HUES48 (cell line): ENCODE measurements around the gene FBXO15.

Experiments
- H3K27ac ChIP-seq: one replicate; pipeline ENCODE4 v1.7.0; 2013; ENCODE audit warnings: low read depth, low read length, inconsistent platforms
- H3K27me3 ChIP-seq: 2 replicates; pipeline ENCODE4 v1.6.1; 2013; ENCODE audit warnings: mild to moderate bottlenecking, low read length; ENCODE audit not compliant: control insufficient read depth, insufficient read depth
- H3K36me3 ChIP-seq: 2 replicates; pipeline ENCODE4 v1.6.1; 2013; ENCODE audit warnings: low read length; ENCODE audit not compliant: control insufficient read depth, insufficient read depth
- H3K4me1 ChIP-seq: 2 replicates; pipeline ENCODE4 v1.6.1; 2013; ENCODE audit warnings: mild to moderate bottlenecking, low read length; ENCODE audit not compliant: control insufficient read depth, insufficient read depth
- H3K4me3 ChIP-seq: 2 replicates; pipeline ENCODE4 v1.5.1; 2013; ENCODE audit warnings: mild to moderate bottlenecking, low read depth, low read length
- H3K9ac ChIP-seq: 2 replicates; pipeline ENCODE4 v1.6.1; 2013; ENCODE audit warnings: mild to moderate bottlenecking, low read depth, low read length, moderate library complexity
- H3K9me3 ChIP-seq: 2 replicates; pipeline ENCODE4 v1.6.1; 2013; ENCODE audit warnings: low read length; ENCODE audit not compliant: control insufficient read depth, insufficient read depth

Gene FBXO15

DNA sequence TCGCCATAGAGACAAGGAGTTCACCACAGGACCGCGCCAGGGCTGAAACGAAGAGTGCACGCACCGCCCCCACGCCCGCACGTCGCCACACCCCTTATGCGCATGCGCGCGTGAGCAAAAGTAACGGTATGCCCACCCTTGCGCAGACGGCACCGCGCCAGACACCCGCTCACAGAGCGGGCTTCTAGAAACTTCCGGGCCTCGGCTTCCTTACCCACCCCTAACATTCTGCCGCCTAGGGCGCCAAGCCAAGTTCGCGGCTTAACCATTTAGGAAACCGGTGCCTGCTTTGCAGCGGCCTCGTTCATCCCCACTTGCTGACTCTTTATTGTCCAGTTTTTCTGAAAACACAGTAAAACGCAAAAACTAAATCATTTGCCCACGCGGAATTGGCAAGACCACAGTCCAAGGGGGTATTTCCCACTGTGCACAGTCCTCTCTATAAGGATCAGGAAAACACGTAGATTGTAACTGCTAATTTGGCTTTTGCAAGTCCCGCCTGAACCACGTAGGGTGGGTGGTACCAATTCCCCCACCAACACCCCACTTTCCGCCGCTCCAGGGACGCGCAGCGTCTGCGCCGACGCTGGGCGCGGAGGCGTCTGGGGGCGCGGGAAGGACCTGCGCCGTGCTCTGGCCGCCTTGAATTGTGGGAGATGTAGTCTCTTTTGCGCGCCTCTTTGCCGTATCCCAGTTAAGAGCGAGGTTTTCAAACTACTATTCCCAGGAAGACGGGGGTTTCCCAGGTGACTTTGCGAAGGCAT is at the start of gene FBXO15, which contains the start of gene TIMM21:
TSS of gene FBXO15 (minus strand) at position 56 of the 764 bp plus-strand sequence. CDS start at position 7, 49 bp downstream.
TSS of gene TIMM21 (plus strand) at position 745 of the 764 bp plus-strand sequence. CDS start 286 bp downstream, outside the sequence.
- H3K36me3 ChIP-seq = peaks cover 17% of the 10 kb centered on the region; the same call in 1 of the 2 replicates
- H3K4me1 ChIP-seq = peaks cover 8% of the 10 kb centered on the region
- H3K27ac ChIP-seq = peak within 1 kb of the TSS; percentile 84
- no peaks in the 10 kb centered on the region for H3K9me3 ChIP-seq
- H3K9ac ChIP-seq = peak within 1 kb of the TSS; percentile 77
- H3K27me3 ChIP-seq = 0 out of 2 replicates have a peak, but pooled peaks cover 4% of the 10 kb centered on the region
- H3K4me3 ChIP-seq = peak within 1 kb of the TSS; percentile 99

GRCh38 chr18:74196220-74197119 is 48.8 kb upstream of the FBXO15 start:
- peak overlapping the region; percentile 36 for H3K4me3 ChIP-seq
- H3K9ac ChIP-seq = no peak overlapping the region; the same call in 1 of the 2 replicates
- H3K27ac ChIP-seq = no peak overlapping the region

DNA sequence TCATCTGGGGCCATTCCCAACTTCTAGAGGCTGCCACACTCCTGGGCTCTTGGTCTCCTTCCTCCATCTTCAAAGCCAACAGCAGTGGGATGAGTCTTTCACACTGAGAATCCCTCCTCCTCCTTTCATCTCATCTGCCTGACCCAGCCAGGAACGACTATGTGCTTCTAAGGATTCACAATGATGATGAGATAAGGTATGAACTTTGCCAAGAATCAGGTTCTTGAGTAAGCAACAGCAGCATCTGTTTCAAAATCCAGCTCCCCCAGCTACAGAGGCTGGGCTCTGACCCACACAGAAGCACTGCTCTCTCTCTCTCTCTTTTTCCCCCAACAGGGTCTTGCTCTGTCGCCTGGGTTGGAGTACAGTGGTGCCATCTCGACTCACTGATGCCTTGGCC is 47.1 kb upstream of the FBXO15 start:
- Histone ChIP-seq H3K27ac (no peak overlapping the region), H3K36me3 (no peaks in the 10 kb centered on the region), H3K9me3 (no peaks in the 10 kb centered on the region), H3K4me3 (no peak overlapping the region), H3K4me1 (peaks cover 10% of the 10 kb centered on the region), H3K9ac (no peak overlapping the region), H3K27me3 (no peaks in the 10 kb centered on the region)

More at GRCh38 chr18:74196220-74197119, 48.8 kb upstream of the FBXO15 start:
- H3K4me1 ChIP-seq = peaks cover 10% of the 10 kb centered on the region
- H3K9me3 ChIP-seq = no peaks in the 10 kb centered on the region
- H3K36me3 ChIP-seq = no peaks in the 10 kb centered on the region
- H3K27me3 ChIP-seq = no peaks in the 10 kb centered on the region

DNA sequence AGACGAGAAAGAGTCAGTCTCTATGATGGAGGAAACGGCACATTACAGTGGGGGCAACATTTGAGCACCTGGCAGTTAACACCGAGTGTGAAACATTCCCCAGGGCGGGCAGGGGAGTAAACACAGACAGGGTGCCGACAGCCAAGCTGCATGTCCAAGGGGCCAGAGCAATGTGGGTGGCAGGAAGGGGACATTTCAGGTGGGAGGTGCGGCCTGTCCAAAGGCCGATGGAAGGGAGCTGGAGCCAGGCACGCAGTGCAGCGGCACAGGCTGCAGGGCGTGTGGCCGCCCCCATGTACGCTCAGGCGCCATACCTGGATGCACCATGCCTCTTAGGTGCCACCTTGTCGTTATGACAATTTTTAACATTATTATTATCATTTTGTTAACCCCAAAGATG is 43.9 kb upstream of the FBXO15 start:
- Histone ChIP-seq H3K27me3 (no peaks in the 10 kb centered on the region), H3K36me3 (no peaks in the 10 kb centered on the region), H3K27ac (no peak overlapping the region), H3K4me1 (peaks cover 5% of the 10 kb centered on the region; the same call in 1 of the 2 replicates), H3K9ac (no peak overlapping the region), H3K9me3 (no peaks in the 10 kb centered on the region), H3K4me3 (no peak overlapping the region)

DNA sequence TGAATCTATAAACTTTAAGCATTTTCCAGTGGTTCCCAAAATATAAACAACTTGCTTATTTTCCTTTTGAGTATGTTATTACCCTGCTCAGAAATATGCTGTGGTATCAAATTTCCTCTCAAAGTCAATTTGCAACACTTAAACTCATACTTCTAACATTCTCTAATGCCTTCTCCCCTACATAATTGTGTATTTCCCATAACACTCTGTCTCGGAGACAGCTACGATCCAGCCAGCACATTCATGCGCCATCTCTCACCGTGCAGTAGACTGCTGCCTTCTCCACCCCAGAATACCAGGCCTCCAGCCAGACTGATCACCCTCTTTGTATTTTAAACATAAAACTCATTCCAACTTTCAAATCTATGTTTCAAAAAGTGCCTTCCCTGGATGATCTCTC is 42.5 kb upstream of the FBXO15 start:
- peaks cover 8% of the 10 kb centered on the region for H3K4me1 ChIP-seq
- no peaks in the 10 kb centered on the region for H3K9me3 ChIP-seq
- H3K27me3 ChIP-seq = no peaks in the 10 kb centered on the region
- H3K9ac ChIP-seq = no peak overlapping the region
- no peak overlapping the region for H3K27ac ChIP-seq
- H3K4me3 ChIP-seq = no peak overlapping the region
- no peaks in the 10 kb centered on the region for H3K36me3 ChIP-seq

DNA sequence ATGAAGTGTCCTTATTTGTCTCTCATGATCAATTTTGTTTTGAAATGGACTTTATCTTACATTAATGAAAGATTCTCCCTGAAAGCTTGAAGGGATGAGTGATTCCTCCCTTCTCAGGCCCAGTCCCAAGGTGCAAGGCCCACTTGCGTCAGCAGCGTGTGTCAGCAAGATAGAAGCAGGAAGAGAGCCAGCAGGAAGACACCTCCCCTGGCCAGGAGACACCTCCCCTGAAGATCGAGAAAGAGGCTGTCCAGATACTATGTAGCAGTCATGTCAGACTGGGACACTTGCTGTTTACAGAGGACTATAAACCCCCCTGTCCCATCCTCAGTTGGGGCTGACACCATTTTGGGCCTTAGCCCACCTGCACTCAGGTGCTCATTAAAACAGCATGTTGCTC is 39.0 kb upstream of the FBXO15 start:
- Histone ChIP-seq H3K4me3 (no peak overlapping the region), H3K36me3 (no peaks in the 10 kb centered on the region), H3K9ac (no peak overlapping the region), H3K27me3 (no peaks in the 10 kb centered on the region), H3K9me3 (no peaks in the 10 kb centered on the region), H3K4me1 (peaks cover 26% of the 10 kb centered on the region), H3K27ac (no peak overlapping the region)

GRCh38 chr18:74185860-74186259 is 38.2 kb upstream of the FBXO15 start:
- H3K27me3 ChIP-seq = no peaks in the 10 kb centered on the region
- H3K36me3 ChIP-seq = no peaks in the 10 kb centered on the region
- no peaks in the 10 kb centered on the region for H3K9me3 ChIP-seq
- no peak overlapping the region for H3K9ac ChIP-seq
- H3K27ac ChIP-seq = no peak overlapping the region
- peaks cover 26% of the 10 kb centered on the region for H3K4me1 ChIP-seq
- H3K4me3 ChIP-seq = no peak overlapping the region

DNA sequence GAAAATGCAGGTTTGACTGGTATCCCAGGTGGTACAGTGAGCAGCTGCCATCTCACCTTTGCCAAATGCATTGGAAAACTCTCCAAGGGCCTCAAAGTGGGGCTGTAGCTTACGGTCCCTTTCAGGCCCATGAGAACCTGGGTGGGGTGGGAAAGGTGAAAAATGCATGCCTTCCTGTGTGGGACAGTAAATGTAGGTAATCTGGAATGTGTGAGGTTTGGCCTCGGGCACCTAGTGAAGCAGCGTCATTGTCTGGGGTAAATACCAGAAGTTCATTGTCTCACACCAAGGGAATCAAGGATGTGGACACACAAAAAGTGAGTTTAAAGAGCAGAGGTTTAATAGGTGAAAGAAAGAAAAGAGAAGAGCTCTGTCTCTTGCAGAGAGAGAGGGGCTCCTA is 37.2 kb upstream of the FBXO15 start:
- H3K4me1 ChIP-seq = peaks cover 26% of the 10 kb centered on the region
- no peak overlapping the region for H3K27ac ChIP-seq
- 0 out of 2 replicates have a peak, but pooled peaks cover 2% of the 10 kb centered on the region for H3K9me3 ChIP-seq
- no peak overlapping the region for H3K9ac ChIP-seq
- no peaks in the 10 kb centered on the region for H3K27me3 ChIP-seq
- no peak overlapping the region for H3K4me3 ChIP-seq
- no peaks in the 10 kb centered on the region for H3K36me3 ChIP-seq

GRCh38 chr18:74183130-74183529 is 35.5 kb upstream of the FBXO15 start:
- Histone ChIP-seq H3K36me3 (no peaks in the 10 kb centered on the region), H3K9ac (no peak overlapping the region), H3K9me3 (0 out of 2 replicates have a peak, but pooled peaks cover 2% of the 10 kb centered on the region), H3K4me1 (peaks cover 26% of the 10 kb centered on the region), H3K27me3 (no peaks in the 10 kb centered on the region), H3K4me3 (no peak overlapping the region), H3K27ac (no peak overlapping the region)

DNA sequence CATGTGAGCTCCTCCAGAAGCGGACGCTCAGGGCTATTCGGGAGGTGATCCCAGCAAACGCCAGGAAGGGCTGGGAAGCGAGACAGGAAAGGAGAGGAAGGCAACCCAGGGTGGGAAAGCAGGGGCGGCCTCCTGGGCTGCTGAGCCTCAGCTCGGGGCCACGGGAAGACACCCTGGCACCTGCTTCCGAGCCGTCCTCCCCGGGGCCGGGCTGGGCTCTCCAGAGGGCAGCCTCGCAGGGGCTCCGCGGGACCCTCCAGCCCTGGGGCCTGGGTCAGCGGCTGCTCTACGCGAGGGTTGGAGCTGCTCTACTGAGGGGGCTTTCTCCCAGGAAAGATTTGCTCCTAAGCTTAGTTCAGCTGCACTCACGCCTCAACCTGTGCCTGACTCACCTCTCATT is 34.7 kb upstream of the FBXO15 start:
- Histone ChIP-seq H3K9ac (no peak overlapping the region), H3K4me3 (no peak overlapping the region), H3K9me3 (0 out of 2 replicates have a peak, but pooled peaks cover 2% of the 10 kb centered on the region), H3K4me1 (peaks cover 26% of the 10 kb centered on the region), H3K27me3 (no peaks in the 10 kb centered on the region), H3K27ac (no peak overlapping the region), H3K36me3 (no peaks in the 10 kb centered on the region)
